ENCODE measurements around the gene FSIP1. TPM values are rescaled to one million over a fixed set of nuclear protein-coding genes. Genes with fewer than 3 reads are reported as not detected.

FSIP1 gene
- total and polyA plus RNA-seq, 9 of the 15 experiments (the other 6 are each of a cell fraction or from before 2014, with no cell fraction given), result 0.07 to 0.51 (median 0.29) TPM

GRCh38 chr15:39720621-39721611, 61.7 kb downstream of the FSIP1 start (continued):
- TF ChIP-seq MLLT1 (IDR thresholded peaks at IDR 0.05), result no peak
- no peak for TF ChIP-seq RERE (CRISPR knock-in tag; IDR thresholded peaks at IDR 0.05; ENCODE audit: borderline replicate concordance)
- TF ChIP-seq CBFA2T2 (conservative IDR thresholded peaks at IDR 0.05), result peak; percentile 47
- peak; percentile 29; the same call in 1 of the 2 replicates for TF ChIP-seq NCOR1 (IDR thresholded peaks at IDR 0.05)
- TF ChIP-seq CTBP1 (IDR thresholded peaks at IDR 0.05; ENCODE audit: borderline replicate concordance), result peak; percentile 86
- TF ChIP-seq HMBOX1 (IDR thresholded peaks at IDR 0.05), result peak; percentile 88
- TF ChIP-seq ZNF655 (CRISPR knock-in tag; IDR thresholded peaks at IDR 0.05), result no peak
- TF ChIP-seq THRB (CRISPR knock-in tag; conservative IDR thresholded peaks at IDR 0.05), result no peak
- no peak for TF ChIP-seq KLF10 (CRISPR knock-in tag; IDR thresholded peaks at IDR 0.05)
- no peak for TF ChIP-seq SIX5 (IDR thresholded peaks at IDR 0.05; ENCODE audit: borderline replicate concordance in 1 of 2, insufficient read depth in 1 of 2, low read depth in 1 of 2, low read length in 2 of 2)
- TF ChIP-seq CAMTA2 (CRISPR knock-in tag; conservative IDR thresholded peaks at IDR 0.05), result no peak
- TF ChIP-seq JUNB (CRISPR knock-in tag; conservative IDR thresholded peaks at IDR 0.05), result no peak
- TF ChIP-seq MED1 (CRISPR knock-in tag; IDR thresholded peaks at IDR 0.05; ENCODE audit: borderline replicate concordance), result no peak
- no peak for TF ChIP-seq ELF2 (CRISPR knock-in tag; IDR thresholded peaks at IDR 0.05)
- no peak for TF ChIP-seq SAFB (IDR thresholded peaks at IDR 0.05; ENCODE audit: borderline replicate concordance, low read depth, low read length)
- TF ChIP-seq TEAD4 (IDR thresholded peaks at IDR 0.05; ENCODE audit: low read length), result peak; percentile 87
- no peak for TF ChIP-seq TEAD4 (CRISPR knock-in tag; IDR thresholded peaks at IDR 0.05; ENCODE audit: borderline replicate concordance)

Measured in K562 (cell line).